Thyroid gland (tissue), 4 donors: Measurements from ENCODE around the gene NID2.

Experiments
- CTCF ChIP-seq, 6 experiments: fragments of 200-600 bp in 3 of 6; fragments of 450-650 bp in 3 of 6; sonication (generic) in 3 of 6; IDR thresholded peaks; one replicate each; pipeline ENCODE4 v1.5.1; 2016 to 2019; ENCODE audit warnings: antibody characterized with exemption in 6 of 6, mild to moderate bottlenecking in 2 of 6, inconsistent platforms in 1 of 6, moderate library complexity in 1 of 6
- POLR2A ChIP-seq, 2 donors: fragments of 450-650 bp; IDR thresholded peaks; one replicate each; pipeline ENCODE4 v1.6.1; 2017; ENCODE audit warnings: antibody characterized with exemption in 2 of 2, mild to moderate bottlenecking in 2 of 2, moderate library complexity in 1 of 2

GRCh38 chr14:52067873-52068614, 815 bp downstream of the NID2 start:
- no peak for TF ChIP-seq CTCF (IDR thresholded peaks at IDR 0.05)
- peak in 1 of 2 donors; percentile 59 for TF ChIP-seq POLR2A (IDR thresholded peaks at IDR 0.05)
